ENCODE results near the gene ZCCHC24. TPM values are rescaled to one million over a fixed set of nuclear protein-coding genes. Genes with fewer than 3 reads are reported as not detected.

ZCCHC24 gene
- total RNA-seq, 4 donors from 2014 or later = 15.6 to 41.1 (median 22.5) TPM

GRCh38 chr10:79390551-79391229 is 54.7 kb downstream of the ZCCHC24 start:
- peak overlapping the region; percentile 55 to 83 (median 58) for H3K27ac ChIP-seq
- intact Hi-C loops (cut with DNase I; ENCODE audit: low total_unique reads) = no loop called here
- no peak overlapping the region for H3K4me3 ChIP-seq
- in situ Hi-C loops (cut with MboI; ENCODE audit: low pct_ligation_motif_present in 1 of 4, low pct_unique_long_range_greater_than_20kb in 1 of 4, low sequenced_read_pairs in 3 of 4) = no loop called here
- no peaks in the 10 kb centered on the region for H3K36me3 ChIP-seq
- TF ChIP-seq POLR2A (IDR thresholded peaks at IDR 0.05) (no peak), EP300 (IDR thresholded peaks at IDR 0.05; ENCODE audit: low read depth) (no peak), CTCF (IDR thresholded peaks at IDR 0.05) (peak in 1 of 5 experiments; percentile 5), POLR2AphosphoS5 (IDR thresholded peaks at IDR 0.05) (peak in 1 of 3 donors; percentile 54)
- H3K9me3 ChIP-seq = no peaks in the 10 kb centered on the region
- DNase-seq = peak; percentile 28
- H3K27me3 ChIP-seq = no peaks in the 10 kb centered on the region
- H3K4me1 ChIP-seq = peaks cover 9 to 16% (median 13%) of the 10 kb centered on the region in 4 donors
- WGBS, 2 donors (ENCODE audit: low coverage in 1 of 2) = 56% methylated on average over 16 of the region's 16 CpGs; no CpG with 5 or more reads in 1 of the 2 donors

- intact Hi-C loops (cut with DNase I; ENCODE audit: low total_unique reads) (no loop called here), in situ Hi-C loops (cut with MboI; ENCODE audit: low pct_ligation_motif_present in 1 of 4, low pct_unique_long_range_greater_than_20kb in 1 of 4, low sequenced_read_pairs in 3 of 4) (no loop called here)
- WGBS, 2 donors (ENCODE audit: low coverage in 1 of 2) = 85 to 86% methylated on average over 1 to 2 of the region's 2 CpGs
- H3K4me1 ChIP-seq = peaks cover 6 to 16% (median 13%) of the 10 kb centered on the region in 4 donors
- DNase-seq = no peak
- no peak overlapping the region for H3K4me3 ChIP-seq
- H3K36me3 ChIP-seq = no peaks in the 10 kb centered on the region
- H3K27me3 ChIP-seq = no peaks in the 10 kb centered on the region
- peak overlapping the region; percentile 55 to 83 (median 58) for H3K27ac ChIP-seq
- H3K9me3 ChIP-seq = no peaks in the 10 kb centered on the region
- TF ChIP-seq POLR2A (IDR thresholded peaks at IDR 0.05) = no peak
- no peak for TF ChIP-seq POLR2AphosphoS5 (IDR thresholded peaks at IDR 0.05)
- TF ChIP-seq EP300 (IDR thresholded peaks at IDR 0.05; ENCODE audit: low read depth) = no peak
- no peak for TF ChIP-seq CTCF (IDR thresholded peaks at IDR 0.05)
These were observed 55.4 kb downstream of the ZCCHC24 start for GRCh38 chr10:79390057-79390456.

GRCh38 chr10:79387974-79388850 is 57.2 kb downstream of the ZCCHC24 start:
- WGBS, 2 donors (ENCODE audit: low coverage in 1 of 2) = 51 to 73% methylated on average over 3 to 11 of the region's 11 CpGs
- no peaks in the 10 kb centered on the region for H3K36me3 ChIP-seq
- intact Hi-C loops (cut with DNase I; ENCODE audit: low total_unique reads) = no loop called here

More at GRCh38 chr10:79387974-79388850, 57.2 kb downstream of the ZCCHC24 start:
- Histone ChIP-seq H3K27ac (peak overlapping the region; percentile 46 to 83 (median 68)), H3K4me1 (peaks cover 6 to 16% (median 13%) of the 10 kb centered on the region in 4 donors), H3K27me3 (no peaks in the 10 kb centered on the region), H3K4me3 (no peak overlapping the region), H3K9me3 (no peaks in the 10 kb centered on the region)
- peak; percentile 5 for DNase-seq
- TF ChIP-seq POLR2AphosphoS5 (IDR thresholded peaks at IDR 0.05) (no peak), POLR2A (IDR thresholded peaks at IDR 0.05) (no peak), EP300 (IDR thresholded peaks at IDR 0.05; ENCODE audit: low read depth) (no peak), CTCF (IDR thresholded peaks at IDR 0.05) (no peak)
- in situ Hi-C loops (cut with MboI; ENCODE audit: low pct_ligation_motif_present in 1 of 4, low pct_unique_long_range_greater_than_20kb in 1 of 4, low sequenced_read_pairs in 3 of 4) = no loop called here
